Kidney glomerular epithelial cell (primary cell): ENCODE measurements around the gene CTNNBL1.

Source experiments
- DNase-seq: peaks from one replicate; lab custom pipeline; 2025; lab: John Stamatoyannopoulos, UW

Gene CTNNBL1

GRCh38 chr20:37777012-37777950 is 83.5 kb downstream of the CTNNBL1 start:
- DNase-seq: no peak

GRCh38 chr20:37777988-37778659 is 84.3 kb downstream of the CTNNBL1 start:
- no peak for DNase-seq

DNA sequence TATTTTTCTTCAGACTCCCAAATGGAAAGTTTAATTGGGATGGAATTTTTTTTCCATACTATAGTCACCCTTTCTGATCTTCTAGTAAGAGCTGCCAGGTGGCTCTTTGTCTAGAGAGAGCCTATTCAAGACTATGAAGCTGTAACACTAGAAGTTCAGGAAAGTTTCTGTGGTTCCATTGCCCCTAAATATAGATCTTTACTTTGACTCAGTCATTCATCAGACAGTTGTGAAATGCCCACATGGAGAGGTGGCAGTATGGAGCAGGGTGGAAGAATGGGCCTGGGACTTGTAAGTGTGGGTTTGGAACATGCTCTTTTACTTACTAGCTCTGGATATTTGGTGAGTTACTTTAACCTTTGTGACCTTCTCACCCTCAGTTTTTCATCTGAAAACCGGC is 87.8 kb downstream of the CTNNBL1 start:
- DNase-seq: no peak

DNA sequence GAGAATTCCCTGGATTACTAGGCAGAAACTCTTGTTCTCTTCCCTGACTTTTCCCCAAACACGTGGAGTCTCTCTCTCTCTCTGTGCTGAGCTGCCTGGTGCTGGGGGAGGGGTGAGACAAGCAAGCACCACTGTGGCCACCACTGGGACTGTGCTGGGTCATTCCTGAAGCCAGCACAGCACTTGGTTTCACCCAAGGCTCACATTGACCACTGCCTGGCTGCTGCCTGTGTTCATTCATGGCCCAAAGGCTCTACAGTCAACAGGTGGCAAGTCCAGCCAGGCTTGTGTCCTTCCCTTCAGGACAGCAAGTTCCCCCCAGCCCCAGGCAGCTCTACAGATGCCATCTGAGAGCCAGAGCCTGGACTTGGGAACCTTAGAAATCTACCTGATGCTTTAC is 92.2 kb downstream of the CTNNBL1 start:
- no peak for DNase-seq

DNA sequence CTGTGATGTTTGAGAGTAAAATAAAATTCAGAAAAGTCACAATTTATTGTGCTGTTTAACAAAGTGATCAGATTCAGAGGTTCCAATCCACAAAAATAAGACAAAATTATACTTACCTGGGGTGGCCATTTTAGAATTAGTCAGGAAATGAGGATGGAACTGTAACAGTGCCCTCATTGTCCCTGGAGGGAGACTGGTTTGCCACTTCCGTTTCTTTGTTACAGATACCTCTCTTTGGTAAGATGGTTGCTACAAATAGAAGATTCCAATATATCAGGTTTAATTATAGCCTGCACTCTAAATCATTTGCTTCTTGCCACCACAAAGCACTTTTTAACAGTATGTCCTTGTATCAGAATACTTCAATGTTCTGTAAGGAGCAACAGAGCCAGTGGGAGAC is 95.6 kb downstream of the CTNNBL1 start:
- no peak for DNase-seq

- DNase-seq: no peak
These were observed 97.1 kb downstream of the CTNNBL1 start for GRCh38 chr20:37790900-37791299.

GRCh38 chr20:37796121-37796520 is 102.3 kb downstream of the CTNNBL1 start:
- no peak for DNase-seq

DNA sequence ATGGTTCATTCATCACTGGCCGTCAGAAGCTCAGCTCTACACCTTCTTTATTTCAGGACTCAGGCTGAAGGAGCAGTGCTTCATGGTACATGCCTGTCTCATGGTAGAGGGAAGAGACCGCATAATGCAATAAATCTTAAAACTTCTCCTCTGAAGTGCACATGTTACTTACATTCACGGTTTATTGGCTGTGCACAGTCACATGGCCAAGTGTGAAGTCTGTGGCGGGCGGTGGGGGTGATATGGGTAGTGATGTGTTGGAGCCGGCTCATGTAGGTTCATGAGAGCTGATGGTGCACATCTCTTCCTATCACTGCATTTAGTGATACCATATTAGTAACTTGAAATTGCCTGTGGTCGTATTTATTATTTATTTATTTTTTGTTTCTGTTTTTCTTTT is 102.9 kb downstream of the CTNNBL1 start:
- no peak for DNase-seq

DNA sequence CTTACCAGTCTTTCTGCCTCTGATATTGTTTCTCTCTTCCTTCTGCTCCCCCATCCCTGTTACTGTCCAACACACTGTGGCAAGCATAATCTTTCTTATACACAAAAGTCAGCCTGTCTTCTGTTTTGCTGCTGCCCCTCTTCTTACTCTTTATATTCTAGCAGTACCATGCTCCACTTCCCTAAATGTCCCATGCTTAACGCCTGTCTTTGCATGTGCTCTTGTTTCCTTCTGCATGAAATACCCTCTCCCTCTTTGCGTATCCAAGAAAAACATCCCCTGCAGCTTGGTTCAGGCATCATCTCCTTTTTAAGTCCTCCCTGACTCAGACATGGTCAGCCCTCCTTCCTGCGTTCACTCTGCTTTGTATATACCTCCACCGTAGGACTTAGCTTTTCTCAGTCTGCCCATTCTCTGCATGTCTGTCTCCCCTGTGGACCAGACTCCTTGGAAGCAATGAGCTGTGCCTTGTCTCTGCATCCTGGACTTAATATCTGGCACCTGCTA is 103.9 kb downstream of the CTNNBL1 start:
- DNase-seq: no peak

- DNase-seq: no peak
These were observed 104.5 kb downstream of the CTNNBL1 start for GRCh38 chr20:37798312-37798711.

- no peak for DNase-seq
These were observed 106.8 kb downstream of the CTNNBL1 start for GRCh38 chr20:37800618-37801017.

- DNase-seq: no peak
These were observed 108.1 kb downstream of the CTNNBL1 start for GRCh38 chr20:37801921-37802320.

- DNase-seq: no peak
These were observed 109.8 kb downstream of the CTNNBL1 start for GRCh38 chr20:37803438-37804307.

DNA sequence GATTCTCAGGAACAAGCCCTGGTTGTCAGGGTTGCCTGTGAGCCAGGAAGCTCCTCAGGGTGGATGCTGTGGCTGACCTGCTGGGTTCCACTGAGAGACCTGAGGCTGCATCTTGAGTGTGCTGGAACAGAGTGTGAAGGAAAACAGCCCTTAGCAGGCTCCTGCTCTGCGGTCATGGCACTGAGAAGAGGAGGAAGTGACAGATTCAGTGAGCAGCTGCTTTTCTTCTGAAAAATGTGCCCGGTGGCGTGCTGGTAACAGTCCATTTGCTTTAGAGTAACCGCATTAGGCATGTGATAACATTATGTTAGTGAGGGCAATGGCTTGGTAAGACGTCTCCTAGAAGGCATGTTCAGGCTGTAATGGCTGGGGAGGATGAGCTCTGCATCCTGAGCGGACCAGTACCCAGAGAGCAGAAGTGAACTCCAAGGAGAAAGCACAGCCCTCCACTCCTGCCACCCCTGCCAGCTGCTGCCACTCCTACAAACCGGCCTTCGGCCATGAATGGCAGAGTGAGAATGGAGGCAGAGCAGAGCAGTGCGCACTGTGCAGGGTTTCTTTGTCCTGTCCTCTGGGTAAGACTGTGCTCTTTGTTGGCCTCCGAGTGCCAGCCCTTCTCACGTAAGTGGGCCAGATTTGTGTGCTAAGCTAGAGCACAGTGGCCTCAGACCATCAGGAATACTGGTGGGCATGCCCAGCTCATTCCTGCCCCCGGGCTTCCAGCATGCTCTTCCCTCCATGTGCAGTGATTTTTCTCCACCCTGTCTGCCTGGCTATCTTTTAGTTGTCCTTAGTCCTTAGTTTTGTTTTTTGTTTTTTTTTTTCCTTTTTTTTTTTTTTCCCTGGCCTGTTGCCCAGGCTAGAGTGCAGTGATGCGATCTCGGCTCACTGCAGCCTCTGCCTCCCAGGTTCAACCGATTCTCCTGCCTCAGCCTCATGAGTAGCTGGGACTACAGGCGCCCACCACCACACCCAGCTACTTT is 111.0 kb downstream of the CTNNBL1 start:
- no peak for DNase-seq

DNA sequence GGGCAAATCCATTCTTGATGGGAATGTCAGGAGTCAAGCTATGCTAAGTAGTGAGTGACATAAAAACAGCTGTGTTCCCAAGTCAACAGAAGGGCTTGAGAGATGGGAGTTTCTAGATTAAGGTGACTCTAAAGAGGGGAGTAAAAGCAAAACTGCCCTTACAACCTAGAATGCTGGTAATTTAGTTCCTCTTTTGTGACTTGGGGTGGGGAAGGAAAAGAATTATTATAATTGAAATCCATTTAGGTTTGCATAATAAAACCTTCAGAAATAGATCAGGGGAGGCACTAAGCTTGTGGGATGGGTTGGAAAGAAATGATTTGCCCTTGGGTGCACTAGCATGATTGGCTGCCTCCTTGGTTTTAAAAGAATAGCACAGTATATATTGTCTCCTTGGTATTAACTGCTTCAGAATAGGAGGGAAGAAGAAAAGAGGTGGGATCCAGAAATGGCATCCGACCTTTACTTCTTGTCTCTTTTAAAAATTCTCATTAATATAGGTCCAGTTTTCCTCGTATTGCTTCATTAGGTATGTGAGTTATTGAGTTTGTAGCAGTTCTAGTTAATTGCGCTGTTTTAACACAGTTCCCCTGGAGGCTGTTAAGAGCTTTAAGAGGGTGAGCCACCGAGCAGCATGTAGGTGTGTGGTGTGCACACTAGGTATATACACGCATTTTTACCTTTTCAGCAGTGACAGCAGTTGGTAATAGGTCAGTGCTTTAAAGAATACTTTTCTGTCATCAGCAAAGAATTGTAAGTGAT is 113.8 kb downstream of the CTNNBL1 start:
- no peak for DNase-seq

- DNase-seq: no peak
These were observed 114.6 kb downstream of the CTNNBL1 start for GRCh38 chr20:37808233-37809070.

GRCh38 chr20:37810027-37810426 is 116.2 kb downstream of the CTNNBL1 start:
- no peak for DNase-seq

DNA sequence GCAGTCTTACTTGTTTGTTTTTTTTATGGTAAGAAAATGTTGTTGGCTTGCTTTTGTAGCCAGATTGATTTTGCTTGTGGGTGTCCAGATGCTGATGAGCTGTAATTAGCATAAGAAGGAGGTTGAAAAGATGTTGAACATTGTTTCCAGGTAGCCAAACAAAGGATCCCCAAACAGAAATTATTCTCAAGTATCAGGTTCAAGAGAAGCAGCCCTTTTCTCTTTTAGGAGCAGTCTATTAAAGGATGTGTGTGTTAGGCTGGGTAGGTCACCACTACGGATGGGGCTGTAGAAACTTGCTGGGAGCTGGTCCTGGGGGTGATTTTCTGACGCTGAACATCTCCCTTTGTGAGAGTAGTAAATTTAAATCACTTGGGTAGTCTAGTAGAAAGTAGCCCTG is 122.2 kb downstream of the CTNNBL1 start:
- DNase-seq: no peak

DNA sequence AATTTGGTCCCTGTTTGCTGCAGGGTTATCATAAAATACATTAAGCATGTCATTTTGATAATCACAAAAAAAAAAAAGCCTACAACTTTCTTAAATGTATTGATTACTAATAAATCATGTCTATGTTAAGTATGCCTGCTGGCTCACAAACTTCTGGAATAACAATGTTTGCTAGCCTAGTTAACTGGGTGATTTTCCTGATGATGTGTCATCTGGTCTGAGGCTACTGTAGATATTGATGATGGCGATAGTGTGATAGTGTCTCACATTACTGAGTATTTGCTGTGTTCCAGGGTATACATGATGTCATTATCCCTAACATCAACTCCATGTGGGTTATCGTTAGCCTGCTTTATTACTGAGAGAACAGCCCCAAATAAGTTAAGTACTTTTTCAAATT is 122.9 kb downstream of the CTNNBL1 start:
- DNase-seq: no peak
